ENCODE data around the gene ESRRA. TPM values are rescaled to one million over a fixed set of nuclear protein-coding genes. Genes with fewer than 3 reads are reported as not detected.

The ESRRA gene
- total RNA-seq, 2 donors from 2014 or later: 33.6 to 48.1 TPM

DNA sequence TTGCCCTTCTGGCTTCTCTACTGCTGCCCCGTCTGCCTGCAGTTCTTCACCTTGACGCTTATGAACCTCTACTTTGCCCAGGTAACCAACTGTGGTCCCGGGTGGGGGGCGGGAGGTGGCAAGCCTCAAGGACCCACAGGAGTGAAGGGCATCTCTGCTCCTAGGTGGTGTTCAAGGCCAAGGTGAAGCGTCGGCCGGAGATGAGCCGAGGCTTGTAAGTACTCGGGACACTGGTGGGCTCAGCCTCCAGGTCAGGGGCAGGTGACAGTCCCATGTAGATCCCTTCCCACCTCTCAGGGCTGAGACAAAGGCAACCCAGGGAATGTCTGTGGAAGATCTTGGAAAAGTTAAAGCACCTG lies 18.5 kb upstream of the ESRRA start:
- no peak for ATAC-seq
- Mint-ChIP-seq H3K9me3 (no peaks in the 10 kb centered on the region), H3K27ac (peak overlapping the region in 1 of 2 donors; percentile 76), H3K36me3 (peaks cover 5 to 6% of the 10 kb centered on the region in 2 donors)
- no peak for DNase-seq (ENCODE audit: low spot score in 2 of 2)

GRCh38 chr11:64287676-64288352 lies 17.5 kb upstream of the ESRRA start:
- ATAC-seq (no peak), DNase-seq (ENCODE audit: low spot score in 2 of 2) (no peak)
- Mint-ChIP-seq H3K36me3 (peaks cover 5 to 6% of the 10 kb centered on the region in 2 donors), H3K27ac (no peak overlapping the region), H3K9me3 (no peaks in the 10 kb centered on the region)

- H3K9me3 Mint-ChIP-seq: no peaks in the 10 kb centered on the region
- DNase-seq (ENCODE audit: low spot score in 2 of 2): no peak
- ATAC-seq: no peak
- peaks cover 5 to 6% of the 10 kb centered on the region in 2 donors for H3K36me3 Mint-ChIP-seq
- H3K27ac Mint-ChIP-seq: no peak overlapping the region
Observed at GRCh38 chr11:64288353-64288750, 17.0 kb upstream of the ESRRA start.

DNA sequence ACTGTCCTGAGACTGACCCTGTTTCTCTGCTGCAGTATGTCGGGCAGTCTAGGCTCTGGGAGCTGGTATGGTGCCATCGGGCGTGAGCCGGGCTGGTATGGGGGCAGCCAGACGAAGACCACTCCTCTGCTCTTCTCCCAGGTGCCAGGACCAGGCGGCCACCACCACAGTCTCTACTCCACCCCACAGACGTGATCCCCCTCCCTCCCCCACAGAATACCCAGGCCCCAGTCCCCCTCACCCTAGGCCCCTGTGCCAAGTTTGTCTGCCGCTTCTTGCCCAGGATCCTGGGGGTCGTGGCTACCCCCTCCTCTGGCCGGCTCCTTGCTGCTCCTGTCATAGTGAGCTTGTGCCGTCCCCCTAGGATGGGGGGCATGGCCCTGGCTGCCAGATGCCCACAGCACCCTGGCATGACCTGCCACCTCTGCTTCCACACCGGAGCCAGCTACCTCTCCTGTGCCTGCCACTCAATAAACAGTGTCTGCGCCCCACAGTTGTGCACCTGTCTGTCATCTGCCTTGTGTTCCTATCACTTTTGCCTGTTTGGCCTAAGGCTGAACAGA lies 16.2 kb upstream of the ESRRA start:
- DNase-seq (ENCODE audit: low spot score in 2 of 2) (no peak), ATAC-seq (no peak)
- no peak overlapping the region for H3K27ac Mint-ChIP-seq
- H3K36me3 Mint-ChIP-seq: peaks cover 5 to 6% of the 10 kb centered on the region in 2 donors
- H3K9me3 Mint-ChIP-seq: no peaks in the 10 kb centered on the region

- DNase-seq (ENCODE audit: low spot score in 2 of 2) (no peak), ATAC-seq (no peak)
- H3K36me3 Mint-ChIP-seq: peaks cover 5 to 6% of the 10 kb centered on the region in 2 donors
- no peak overlapping the region for H3K27ac Mint-ChIP-seq
- H3K9me3 Mint-ChIP-seq: no peaks in the 10 kb centered on the region
Observed at GRCh38 chr11:64290352-64291261, 14.7 kb upstream of the ESRRA start.

DNA sequence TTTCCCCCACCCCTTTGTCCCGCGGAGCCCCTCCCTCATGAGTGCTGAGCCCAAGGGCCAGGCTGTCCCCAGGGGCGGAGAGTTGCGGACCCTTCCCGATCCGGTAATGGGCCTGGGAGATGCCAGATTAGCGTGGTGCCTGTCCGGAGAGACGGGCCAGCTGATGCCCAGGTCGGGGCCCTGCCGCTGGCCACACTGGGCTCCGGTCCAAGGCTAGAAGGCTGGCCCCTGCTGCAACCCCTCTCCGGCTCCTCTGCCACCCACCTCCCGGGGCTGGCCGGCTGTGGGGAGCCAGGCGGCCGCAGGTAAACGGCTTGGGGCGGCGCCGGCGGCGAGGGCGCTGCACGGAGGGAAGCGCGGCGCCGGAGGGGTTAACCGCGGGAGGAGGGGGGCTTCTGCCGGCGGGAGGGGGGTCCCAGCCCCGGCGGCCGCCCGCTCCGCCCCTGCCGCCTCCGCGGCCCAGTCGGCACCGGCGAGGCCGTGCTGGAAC lies 14.0 kb upstream of the ESRRA start, which contains the start of gene KCNK4:
Gene KCNK4, plus strand, starts transcription at position 41 of the 490 bp plus-strand sequence. CDS start 1,717 bp downstream, outside the sequence.
- Mint-ChIP-seq H3K27ac (no peak within 1 kb of the TSS), H3K9me3 (no peaks in the 10 kb centered on the region), H3K36me3 (peaks cover 5 to 6% of the 10 kb centered on the region in 2 donors)
- no peak for ATAC-seq
- no peak for DNase-seq (ENCODE audit: low spot score in 2 of 2)

GRCh38 chr11:64291752-64292459 lies 13.4 kb upstream of the ESRRA start:
- Mint-ChIP-seq H3K9me3 (no peaks in the 10 kb centered on the region), H3K36me3 (peaks cover 5 to 6% of the 10 kb centered on the region in 2 donors), H3K27ac (no peak overlapping the region)
- ATAC-seq (peak; percentile 52 to 55), DNase-seq (ENCODE audit: low spot score in 2 of 2) (no peak)

- ATAC-seq (peak in 1 of 2 donors; percentile 3), DNase-seq (ENCODE audit: low spot score in 2 of 2) (no peak)
- Mint-ChIP-seq H3K27ac (no peak overlapping the region), H3K9me3 (no peaks in the 10 kb centered on the region), H3K36me3 (peaks cover 5 to 6% of the 10 kb centered on the region in 2 donors)
Observed at GRCh38 chr11:64292460-64293254, 12.7 kb upstream of the ESRRA start.

- no peak for ATAC-seq
- peaks cover 5 to 6% of the 10 kb centered on the region in 2 donors for H3K36me3 Mint-ChIP-seq
- H3K27ac Mint-ChIP-seq: no peak overlapping the region
- no peaks in the 10 kb centered on the region for H3K9me3 Mint-ChIP-seq
- no peak for DNase-seq (ENCODE audit: low spot score in 2 of 2)
Observed at GRCh38 chr11:64294774-64295173, 10.6 kb upstream of the ESRRA start.

DNA sequence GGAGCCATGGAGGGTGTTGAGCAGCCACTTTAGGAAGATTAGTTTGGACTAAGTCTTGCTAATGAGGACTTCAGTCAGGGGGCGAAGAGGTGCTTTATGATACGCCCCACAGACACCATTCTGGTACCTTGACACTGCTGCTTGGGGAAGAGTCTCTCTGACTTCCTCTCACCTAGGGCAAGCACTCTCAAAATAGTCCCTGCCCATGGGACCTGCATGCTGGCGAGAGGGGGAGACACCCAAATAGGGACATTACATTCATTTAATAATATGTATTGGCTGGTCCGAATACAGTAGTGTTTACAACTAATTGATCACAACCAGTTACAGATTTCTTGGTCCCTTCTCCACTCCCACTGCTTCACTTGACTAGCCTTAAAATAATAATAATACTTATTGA lies 9.6 kb upstream of the ESRRA start:
- no peaks in the 10 kb centered on the region for H3K9me3 Mint-ChIP-seq
- DNase-seq (ENCODE audit: low spot score in 2 of 2) (no peak), ATAC-seq (no peak)

DNA sequence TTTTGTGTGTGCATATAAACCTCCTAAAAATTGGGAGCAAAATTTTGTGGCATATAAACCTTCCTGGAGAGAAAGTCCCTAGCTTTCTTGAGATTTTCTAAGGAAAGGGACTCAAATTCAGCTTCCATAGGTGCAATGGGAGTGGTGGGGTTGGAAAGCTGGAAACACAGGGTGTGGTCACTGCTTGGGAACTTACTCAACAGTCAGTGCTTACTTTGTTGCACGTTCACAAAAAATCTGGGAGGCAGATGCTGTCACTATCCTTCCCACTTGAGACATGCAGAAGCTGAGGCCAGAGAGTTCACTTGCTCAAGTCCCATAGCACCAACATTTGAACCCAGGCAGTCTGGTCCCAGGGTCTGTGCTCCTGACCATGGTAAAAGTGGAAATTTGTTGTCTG lies 9.1 kb upstream of the ESRRA start:
- ATAC-seq (no peak), DNase-seq (ENCODE audit: low spot score in 2 of 2) (no peak)
- H3K27ac Mint-ChIP-seq: no peak overlapping the region
- H3K9me3 Mint-ChIP-seq: no peaks in the 10 kb centered on the region
- H3K36me3 Mint-ChIP-seq: no peaks in the 10 kb centered on the region

More for the DNA sequence above, 9.6 kb upstream of the ESRRA start:
- Mint-ChIP-seq H3K36me3 (peaks cover 2% of the 10 kb centered on the region in 2 donors), H3K27ac (no peak overlapping the region)

GRCh38 chr11:64296830-64297698 lies 8.3 kb upstream of the ESRRA start:
- DNase-seq (ENCODE audit: low spot score in 2 of 2): no peak
- no peaks in the 10 kb centered on the region for H3K36me3 Mint-ChIP-seq
- H3K27ac Mint-ChIP-seq: no peak overlapping the region
- ATAC-seq: no peak
- no peaks in the 10 kb centered on the region for H3K9me3 Mint-ChIP-seq

DNA sequence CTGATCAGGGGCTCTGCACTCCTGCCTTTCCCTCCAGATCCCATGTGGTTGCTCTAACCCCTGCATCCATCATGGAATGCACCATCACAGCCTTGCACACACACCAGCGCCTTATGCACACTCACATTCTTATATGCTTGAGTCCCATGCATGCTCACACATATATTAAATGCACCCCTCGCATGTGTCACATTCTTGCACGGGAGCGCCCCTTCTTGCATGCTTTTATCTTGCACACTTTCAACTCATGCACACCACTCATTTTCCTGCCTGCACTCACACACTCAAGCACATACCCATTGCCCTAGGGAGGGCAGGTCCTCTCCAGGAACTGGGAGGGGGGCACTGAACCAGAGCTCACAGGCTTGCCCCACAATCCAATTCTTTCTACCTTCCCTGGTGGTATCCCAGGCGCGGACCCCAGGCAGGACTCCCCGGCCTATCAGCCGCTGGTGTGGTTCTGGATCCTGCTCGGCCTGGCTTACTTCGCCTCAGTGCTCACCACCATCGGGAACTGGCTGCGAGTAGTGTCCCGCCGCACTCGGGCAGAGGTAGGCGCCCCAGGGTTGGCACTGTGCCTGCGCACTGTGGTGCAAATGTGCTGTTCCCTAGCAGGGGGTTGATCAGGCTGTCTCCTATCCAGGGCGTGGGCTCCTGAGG lies 7.5 kb upstream of the ESRRA start:
- no peaks in the 10 kb centered on the region for H3K9me3 Mint-ChIP-seq
- no peak for ATAC-seq
- no peaks in the 10 kb centered on the region for H3K36me3 Mint-ChIP-seq
- H3K27ac Mint-ChIP-seq: no peak overlapping the region
- no peak for DNase-seq (ENCODE audit: low spot score in 2 of 2)

DNA sequence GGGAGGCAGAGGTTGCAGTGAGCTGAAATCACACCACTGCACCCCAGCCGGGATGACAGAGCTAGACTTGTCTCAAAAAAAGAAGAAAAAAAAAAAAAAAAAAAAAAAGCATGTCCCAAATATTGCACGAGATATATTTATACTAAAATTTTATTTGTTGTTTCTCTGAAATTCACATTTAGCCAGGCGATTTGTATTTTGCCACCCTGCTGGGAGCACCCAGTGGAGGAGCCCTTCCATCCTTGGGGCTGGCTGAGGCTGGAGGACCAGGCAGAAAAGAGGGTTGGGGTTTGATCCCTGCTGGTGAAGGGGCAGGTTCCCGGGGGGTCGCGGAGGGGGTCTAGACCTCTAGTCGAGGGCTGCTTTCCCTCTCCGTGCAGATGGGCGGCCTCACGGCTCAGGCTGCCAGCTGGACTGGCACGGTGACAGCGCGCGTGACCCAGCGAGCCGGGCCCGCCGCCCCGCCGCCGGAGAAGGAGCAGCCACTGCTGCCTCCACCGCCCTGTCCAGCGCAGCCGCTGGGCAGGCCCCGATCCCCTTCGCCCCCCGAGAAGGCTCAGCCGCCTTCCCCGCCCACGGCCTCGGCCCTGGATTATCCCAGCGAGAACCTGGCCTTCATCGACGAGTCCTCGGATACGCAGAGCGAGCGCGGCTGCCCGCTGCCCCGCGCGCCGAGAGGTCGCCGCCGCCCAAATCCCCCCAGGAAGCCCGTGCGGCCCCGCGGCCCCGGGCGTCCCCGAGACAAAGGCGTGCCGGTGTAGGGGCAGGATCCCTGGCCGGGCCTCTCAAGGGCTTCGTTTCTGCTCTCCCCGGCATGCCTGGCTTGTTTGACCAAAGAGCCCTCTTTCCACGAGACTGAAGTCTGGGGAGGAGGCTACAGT lies 6.1 kb upstream of the ESRRA start:
- Mint-ChIP-seq H3K27ac (no peak overlapping the region), H3K36me3 (no peaks in the 10 kb centered on the region), H3K9me3 (no peaks in the 10 kb centered on the region)
- no peak for ATAC-seq
- no peak for DNase-seq (ENCODE audit: low spot score in 2 of 2)

Data from activated naive CD4-positive, alpha-beta T cell treated with anti-CD3 and anti-CD28 coated beads, Interleukin-2, amount 50 U/mL, for 72 hours (primary cell).